HEK293T (cell line): ENCODE data around the gene AHNAK2.

ENCODE experiments used
- FOXK2 ChIP-seq: fragments of 450-650 bp; IDR thresholded peaks from 2 replicates; pipeline ENCODE4 v1.6.1; 2016; ENCODE audit warnings: mild to moderate bottlenecking
- FOXM1 ChIP-seq: fragments of 450-650 bp; IDR thresholded peaks from 2 replicates; pipeline ENCODE4 v1.6.1; 2017; ENCODE audit warnings: mild to moderate bottlenecking, borderline replicate concordance
- TARDBP ChIP-seq: fragments of 450-650 bp; IDR thresholded peaks from 2 replicates; pipeline ENCODE4 v1.6.1; 2016

- TF ChIP-seq TARDBP, result no peak
- TF ChIP-seq FOXM1, result no peak
- TF ChIP-seq FOXK2, result no peak
Observed at GRCh38 chr14:105018414-105018813, 40.2 kb upstream of the AHNAK2 start.
